ENCODE results near the gene SHROOM3.

- TF ChIP-seq POLR2A (IDR thresholded peaks at IDR 0.05) = no peak
- no peak for TF ChIP-seq CTCF (IDR thresholded peaks at IDR 0.05)
Measured at GRCh38 chr4:76677571-76678326, 242.7 kb downstream of the SHROOM3 start.

Measured in body of pancreas (tissue), 4 donors.